HG03045 (cell line): ENCODE results near the gene LCP1.

Experiments
- ATAC-seq: cut with Tn5 transposase; IDR thresholded peaks from one replicate; pipeline ENCODE4 v1.9.1; 2021; ENCODE audit warnings: mild to moderate bottlenecking, moderate library complexity; ENCODE audit not compliant: unreplicated experiment

Gene LCP1

DNA sequence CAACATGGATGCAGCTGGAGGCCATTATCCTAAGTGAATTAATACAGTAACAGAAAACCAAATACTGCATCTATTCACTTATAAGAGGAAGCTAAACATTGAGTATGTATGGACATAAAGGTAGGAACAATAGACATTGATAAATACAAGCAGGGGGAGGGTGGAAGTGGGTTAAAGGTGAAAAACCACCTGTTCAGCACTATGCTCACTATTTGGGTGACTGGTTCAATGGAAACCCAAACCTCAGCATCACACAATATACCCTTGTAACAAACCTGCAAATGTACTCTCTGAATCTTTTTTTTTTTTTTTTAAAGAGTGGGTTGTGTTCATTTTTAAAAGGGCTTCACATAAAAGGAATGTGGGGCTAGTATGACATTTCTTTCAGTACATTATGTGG is 50.3 kb downstream of the LCP1 start:
- no peak for ATAC-seq

DNA sequence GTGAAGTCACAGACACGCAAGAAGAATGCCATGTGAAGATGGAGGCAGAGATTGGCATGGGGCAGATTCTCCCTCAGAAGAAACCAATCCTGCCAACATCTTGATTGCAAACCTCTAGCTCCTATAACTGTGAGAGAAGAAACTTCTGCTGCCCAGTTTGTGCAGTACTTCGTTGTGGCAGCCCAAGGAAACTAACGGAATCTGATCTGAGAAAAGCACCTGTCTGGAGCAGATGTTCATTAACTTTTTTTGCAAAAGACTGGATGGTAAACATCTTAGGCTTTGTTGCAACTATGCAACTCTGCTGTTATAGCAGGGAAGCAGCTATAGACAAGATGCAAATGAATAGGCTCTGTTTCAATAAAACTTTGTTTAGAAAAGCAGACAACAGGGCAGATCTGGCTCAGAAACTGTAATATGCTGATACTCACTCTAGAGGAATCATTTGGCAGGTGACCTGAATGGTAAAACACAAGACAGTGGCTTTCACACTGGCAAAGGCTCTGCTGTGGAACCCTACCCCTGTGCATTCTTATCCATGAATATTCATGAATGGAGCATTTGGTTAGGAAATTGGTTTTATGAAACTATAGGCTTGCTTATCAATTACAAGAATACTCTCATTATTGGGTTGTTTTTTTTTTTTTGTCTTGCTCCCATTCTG is 51.9 kb downstream of the LCP1 start:
- ATAC-seq: no peak

DNA sequence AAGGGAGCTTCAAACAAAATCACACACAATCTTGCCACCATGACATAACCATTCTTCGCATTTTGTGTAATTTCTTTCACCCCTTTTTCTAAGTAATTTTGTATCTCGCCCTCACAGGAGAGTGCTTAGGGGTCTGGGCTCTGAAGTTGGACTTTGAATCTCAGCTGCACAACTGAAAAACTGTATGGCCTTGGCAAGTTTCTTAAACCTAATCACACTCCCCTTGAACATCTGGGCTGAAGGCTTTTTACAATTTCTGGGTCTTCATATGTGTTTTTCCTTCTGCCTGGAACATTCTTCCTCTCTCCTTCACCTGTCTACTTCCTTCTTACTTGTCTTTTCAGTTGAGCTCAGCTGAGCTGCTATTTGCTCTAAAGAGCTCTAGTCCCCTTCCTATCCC is 52.9 kb downstream of the LCP1 start:
- ATAC-seq: no peak

DNA sequence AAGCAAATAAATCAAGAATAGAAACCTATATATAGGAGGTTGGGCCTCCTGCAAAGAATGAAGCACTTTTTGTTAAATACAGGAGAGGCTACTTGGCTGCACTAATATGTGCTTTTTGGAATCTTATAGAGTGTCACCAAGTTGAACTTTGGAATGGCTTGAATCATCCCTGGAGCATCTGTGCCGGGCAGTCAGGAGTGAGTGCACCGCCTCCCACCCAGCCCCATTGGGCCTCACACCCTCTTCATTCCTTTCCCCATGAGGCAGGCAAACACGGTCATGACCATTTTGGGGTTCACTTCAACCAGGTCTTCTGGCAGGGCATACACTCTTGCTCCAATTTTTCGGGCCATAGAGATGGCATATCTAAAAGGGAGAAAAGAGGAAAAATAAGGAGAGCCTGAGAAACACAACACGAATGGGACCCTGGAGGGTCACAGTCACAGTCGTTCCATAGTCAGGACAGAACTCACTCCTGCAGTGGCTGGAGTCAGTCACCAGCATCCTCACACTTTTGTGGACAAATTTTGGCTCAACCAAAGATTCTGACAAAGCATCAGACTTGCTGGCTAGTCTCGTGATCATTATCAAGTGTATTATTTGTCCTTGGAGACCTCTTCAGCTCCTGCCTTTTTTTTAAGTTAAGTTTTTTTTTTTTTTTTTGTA is 54.5 kb downstream of the LCP1 start:
- ATAC-seq: no peak

DNA sequence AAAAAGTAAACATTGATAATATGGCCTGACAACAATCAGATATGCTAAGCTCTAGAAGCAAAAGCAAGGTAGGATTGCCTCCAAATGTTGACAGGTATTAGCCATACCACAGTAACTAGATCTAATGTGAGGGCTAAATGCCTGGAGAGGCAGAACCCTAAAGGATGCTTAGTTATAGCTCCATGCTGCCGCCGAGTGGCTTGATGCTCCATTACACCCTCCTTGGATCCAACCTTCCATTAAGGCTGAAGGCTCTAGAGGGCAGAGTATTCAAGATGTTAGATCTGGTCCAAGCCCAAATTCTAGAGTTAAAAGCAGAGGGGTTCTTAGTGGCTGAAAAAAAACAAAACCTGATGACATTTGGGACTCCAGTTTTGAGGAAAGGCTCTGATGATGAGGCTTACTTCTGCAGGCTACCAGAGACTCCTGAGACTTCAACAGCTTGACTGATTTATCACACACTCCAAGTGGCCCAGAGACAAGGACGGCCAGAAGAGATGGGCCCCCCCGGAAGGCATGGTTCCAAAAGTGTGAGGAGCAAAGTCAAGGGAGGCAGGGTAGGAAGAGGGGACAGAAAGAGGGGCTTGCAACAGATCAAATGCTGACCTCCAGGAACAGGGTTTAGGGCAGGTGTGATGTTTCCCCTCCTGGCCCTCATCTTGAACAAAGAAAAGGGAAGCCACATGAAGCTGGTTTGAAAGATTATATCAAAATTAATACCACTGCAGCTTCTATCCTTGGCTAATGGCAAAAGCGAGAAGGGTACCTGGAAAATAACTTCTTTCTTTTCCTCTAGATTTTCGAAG is 55.2 kb downstream of the LCP1 start:
- ATAC-seq: peak; percentile 61

DNA sequence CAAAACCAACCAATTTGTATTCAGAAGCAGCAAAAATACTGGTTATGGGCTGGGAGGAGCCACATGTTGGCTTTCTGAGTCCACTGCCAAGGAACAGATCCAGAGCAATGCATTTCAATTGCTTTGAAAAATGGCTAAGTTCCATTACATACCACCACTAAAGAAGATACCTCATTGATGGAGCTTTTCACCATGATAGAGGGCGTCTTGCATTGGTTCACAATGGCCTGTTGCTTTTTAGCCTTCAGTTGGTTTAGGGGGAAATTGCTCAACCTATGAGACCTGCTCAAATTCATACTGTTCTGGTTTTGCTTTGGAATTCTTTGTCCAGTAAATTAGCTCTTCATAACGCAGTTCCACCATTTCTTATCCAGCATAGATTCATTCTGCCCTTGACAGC is 55.9 kb downstream of the LCP1 start:
- ATAC-seq: no peak

DNA sequence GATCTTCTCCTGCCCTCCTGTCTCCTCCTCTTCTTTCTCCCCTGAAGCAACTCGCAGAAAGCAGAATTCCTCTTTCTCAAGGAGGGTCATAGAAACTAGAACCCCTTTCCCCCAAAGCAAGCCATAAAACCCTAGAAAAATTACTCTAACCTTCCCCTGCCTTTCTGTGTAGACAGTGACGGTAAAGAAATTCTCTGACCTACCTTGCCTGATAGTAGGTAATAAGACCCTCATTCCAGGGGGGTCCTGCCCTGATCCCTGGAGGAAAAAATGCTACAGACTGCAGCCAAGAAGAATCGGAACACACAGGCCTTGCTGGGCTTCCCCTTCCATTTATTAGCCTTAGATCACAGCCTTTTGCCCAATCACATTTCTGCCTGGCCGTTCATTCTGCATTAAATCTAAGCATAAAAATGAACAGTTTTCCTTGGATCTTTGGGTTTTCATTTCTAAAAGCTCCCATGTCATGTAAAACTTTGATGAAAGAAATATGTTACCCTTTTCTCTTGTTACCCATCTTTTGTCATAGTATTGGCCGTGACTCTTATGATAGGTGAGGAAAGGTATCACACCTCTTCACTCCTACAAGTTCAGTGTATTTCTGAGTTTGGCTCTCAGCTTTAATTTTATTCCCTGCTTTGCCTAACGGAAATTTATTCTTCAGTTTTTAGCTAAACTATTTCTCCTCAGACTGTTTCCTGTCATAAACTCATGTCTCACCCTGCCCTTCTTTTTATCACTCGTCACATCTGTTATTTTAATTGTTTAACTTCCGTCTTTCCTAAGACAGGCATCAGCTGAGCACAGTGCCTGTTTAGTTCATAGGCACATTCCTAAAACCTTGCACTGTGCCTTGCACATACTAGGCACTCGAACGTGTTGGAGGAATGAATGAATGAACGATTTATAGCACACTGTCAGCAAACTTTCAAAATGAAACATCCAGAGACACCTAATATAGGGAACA is 56.7 kb downstream of the LCP1 start:
- no peak for ATAC-seq

DNA sequence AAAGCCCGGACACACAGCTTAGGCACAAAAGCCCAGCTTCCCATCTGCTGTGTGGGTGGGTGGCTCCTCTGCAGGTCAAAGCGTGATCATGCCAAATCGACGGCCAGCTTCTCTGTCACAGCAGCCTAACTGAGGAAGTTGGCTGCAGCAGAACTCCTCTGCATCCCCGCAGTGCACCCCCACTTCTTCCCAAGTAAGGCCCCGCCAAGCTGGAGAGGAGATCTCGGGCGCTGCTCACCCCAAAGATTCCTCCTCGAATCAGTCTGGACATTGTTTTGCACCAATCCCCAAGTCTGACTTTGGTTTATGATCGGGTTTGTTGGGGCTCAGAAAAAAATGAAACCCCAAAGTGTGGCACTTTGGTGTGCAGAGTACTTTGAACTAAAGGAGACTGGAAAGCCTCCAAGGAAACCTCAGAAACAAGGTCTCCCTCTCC is 57.4 kb downstream of the LCP1 start:
- no peak for ATAC-seq

DNA sequence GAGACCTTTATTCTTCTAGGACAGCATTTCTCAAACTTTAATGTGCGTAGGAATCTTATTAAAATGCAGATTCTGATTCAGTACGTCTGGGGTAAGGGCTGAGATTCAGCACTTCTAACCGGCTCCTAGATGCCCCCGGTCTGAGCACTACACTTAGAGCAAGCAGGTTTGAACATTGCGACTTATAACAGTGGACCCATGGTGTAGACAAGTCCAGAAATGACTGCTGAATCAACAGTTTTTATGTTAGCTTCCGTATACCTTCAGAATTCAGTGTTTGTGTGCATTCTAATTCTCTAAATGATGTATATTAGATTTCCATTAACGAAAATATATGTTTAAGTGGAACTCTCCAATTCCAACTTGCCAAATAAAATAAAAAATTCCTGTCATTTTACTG is 59.7 kb downstream of the LCP1 start:
- ATAC-seq: no peak

DNA sequence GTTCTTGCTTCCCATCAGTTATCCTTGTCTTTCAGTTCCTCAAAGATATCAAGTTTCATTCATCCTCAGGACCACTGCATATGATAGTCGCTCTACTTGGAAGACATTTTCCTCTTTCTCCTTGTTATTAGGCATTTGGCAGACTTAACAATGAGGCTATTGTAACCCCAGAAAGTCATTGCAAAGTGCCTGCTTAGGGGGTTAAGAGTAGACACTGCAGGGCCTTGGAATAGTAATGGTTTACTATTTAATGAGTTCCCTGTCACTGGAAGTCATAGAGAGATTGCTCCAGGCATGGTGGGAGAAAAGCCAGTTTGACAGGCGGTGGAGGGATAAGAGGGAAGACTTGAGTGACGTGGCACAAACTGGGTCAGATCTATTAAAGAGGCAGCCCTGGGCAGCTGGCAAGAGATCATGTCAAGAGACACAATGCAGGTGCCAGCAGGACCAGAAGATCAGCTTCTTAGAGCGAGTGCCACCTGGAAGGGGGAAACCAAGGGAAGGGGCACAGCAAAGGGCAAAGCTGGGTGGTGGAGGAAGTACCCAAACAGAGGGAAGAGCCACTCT is 60.3 kb downstream of the LCP1 start:
- no peak for ATAC-seq

DNA sequence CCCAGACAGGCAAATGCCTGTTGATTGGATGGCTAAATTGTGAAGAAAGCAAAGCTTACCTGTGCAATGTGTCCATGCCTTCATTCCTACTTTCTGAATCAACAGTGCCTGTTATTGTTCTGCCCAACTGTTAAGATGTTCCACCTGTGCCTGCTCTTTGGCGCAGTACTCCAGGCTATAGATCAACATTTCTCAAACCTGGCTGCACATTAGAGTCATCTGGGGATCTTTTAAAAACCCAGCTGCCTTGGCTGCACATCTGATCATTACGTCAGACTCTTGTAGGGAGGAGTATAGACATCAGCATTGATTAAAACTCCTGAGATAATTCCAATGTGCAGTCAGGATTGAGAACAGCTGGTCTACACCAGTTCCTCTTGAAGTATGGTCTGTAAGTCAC is 60.9 kb downstream of the LCP1 start:
- ATAC-seq: no peak

DNA sequence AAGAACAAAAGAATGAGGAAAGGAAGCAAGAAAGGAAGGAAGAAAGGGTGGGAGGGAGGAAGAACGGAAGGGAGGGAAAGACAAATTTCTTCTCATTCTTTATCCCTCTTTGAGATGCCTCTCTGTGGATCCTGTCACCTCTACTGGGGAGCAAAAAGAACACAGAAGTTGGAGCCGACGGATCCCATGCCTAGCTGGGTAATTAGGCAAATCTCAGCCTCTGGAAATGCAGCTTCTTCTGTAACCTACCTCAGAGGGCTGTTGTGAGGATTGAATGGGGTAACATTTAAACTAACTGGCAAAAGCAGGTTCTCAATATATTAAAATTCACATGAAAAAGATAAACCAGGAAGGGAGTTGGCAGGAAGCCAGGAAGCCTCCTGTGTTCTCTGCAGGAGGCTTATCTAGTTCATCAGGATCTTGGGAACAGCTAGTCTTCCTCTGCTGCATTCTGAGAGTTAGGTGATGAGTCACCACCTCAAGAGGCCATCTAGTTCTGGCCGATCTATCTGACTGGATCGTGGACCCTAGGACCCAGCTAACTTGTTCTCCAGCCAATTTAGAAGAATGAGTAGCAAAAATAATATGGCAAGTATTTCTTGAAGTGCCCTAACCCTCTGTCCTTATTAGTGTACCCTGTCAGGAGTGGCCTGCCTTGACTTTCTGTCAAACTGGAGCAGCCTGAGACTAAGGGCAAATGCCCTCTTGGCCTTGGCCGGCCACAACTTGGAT is 61.9 kb downstream of the LCP1 start:
- no peak for ATAC-seq

DNA sequence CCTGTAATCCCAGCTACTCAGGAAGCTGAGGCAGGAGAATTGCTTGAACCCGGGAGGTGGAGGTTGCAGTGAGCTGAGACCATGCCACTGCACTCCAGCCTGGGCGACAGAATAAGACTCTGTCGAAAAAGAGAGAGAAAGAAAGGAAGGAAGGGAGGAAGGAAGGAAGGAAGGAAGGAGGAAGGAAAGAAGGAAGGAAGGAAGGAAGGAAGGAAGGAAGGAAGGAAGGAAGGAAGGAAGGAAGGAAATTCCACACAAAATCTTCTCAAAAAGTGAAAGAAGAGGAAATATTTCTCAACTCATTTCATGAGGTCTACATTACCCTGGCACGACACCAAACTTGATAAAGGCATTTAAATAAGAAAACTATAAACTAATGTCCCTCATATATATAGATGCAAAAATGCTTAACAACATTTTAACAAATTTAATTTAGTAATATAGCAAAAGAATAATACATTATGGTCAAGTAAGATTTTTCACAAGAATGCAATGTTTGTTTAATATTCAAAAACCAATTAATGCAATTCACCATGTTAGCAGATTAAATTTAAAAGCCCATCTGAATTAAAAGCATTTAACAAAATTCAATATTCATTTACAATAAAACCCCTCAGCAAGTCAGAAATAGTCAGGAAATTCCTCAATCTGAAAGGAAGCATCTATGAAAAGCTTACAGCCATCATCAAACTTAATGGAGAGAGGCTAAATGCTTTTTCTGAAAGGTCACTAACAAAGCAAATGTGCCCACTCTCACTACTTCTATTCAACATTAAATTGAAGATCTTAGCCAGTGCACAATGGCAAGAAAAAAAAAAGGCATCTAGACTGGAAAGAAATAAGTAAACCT is 65.1 kb downstream of the LCP1 start:
- ATAC-seq: no peak

DNA sequence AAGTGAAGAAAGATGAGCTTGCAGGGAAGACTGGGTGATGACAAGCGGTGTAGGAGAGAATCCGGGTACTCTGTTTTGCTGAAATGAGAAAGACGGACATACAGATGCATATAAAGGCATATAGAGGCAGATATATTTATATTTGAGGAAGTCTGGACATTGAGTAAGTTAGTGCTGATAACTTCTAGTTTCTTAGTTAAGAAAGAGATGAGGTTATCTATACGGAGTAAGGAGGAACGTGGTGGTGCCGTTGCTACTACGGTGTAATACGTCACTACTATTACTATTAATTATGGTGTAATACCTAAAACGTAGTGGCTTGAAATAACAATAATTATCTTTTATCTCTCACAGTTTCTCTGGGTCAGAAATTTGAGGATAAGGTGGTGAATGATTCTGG is 67.4 kb downstream of the LCP1 start:
- no peak for ATAC-seq

DNA sequence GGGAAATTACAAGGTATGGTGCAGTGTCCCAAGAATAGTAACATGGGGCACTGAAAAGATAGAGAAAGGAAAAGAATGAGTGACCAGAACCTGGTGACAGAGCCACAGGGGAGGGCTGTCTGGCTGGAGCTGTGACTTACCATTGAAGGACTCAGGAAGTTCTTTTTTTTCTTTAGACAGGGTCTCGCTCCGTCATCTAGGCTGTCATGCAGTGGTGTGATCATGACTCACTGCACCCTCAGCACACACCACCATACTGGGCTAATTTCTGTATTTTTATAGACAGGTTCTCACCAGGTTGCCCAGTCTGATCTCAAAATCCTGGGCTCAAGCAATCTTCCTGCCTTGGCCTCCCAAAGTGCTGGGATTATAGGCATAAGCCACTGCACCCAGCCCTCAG is 68.4 kb downstream of the LCP1 start:
- ATAC-seq: no peak

DNA sequence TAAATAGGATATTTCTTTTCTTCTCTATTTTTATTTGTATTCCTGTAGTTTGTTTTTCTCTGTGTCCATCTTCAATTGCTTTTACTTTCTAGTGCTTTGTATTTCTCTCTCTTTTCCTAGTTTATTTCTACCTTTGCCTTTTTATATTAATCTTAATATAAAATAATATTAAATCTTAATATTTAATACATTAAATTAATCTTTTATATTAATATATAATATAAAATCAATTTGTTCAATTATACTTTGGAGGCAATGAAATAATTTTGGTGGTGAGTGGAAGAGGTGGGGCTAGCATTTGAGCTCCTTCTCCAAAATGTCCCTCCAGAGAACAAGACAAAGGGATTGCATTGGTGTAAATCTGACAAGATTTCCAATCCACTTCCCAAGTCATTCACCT is 70.8 kb downstream of the LCP1 start:
- no peak for ATAC-seq

DNA sequence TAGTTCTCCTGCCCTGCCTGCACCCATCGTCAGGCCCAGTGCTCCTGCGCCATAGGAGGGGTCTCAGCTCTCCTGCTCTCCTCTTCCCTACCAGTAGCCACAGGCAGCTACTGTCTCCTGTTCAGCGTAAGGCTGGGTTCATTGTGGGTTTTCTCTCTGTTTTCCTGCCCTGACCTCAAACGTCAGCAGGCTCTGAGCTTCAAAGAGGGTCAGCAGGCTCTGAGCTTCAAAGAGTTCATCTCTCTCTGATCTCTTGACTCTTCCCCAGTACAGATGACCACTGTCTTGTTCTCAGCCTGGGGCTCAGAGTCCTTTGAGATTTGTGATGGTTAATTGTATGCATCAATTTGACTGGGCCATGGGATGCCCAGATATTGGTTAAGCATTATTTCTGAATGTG is 72.5 kb downstream of the LCP1 start:
- ATAC-seq: no peak

DNA sequence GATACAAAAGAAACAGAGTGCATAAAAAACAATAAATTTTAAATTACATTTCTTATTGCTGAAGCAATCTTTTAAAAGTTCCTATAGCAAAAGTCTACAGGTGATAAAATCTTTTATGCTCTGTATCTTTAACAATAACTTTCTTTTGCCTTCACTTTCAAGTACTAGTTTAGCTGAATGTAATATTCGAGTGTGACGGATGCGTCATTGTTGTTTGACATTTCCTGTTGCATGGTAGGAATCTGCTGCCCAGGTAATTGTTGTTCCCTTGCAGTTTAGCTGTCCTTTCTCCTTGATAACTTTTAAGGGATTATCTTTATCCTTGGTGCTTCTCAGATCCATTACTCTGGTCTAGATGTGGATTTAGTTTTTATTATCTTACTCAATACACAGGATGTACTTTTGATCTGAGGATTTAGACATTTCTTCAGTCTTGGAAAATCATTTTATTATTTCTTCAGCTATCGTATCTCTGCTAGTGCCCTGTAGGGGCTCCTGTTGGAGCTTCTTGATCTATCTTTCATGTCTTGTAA is 75.1 kb downstream of the LCP1 start:
- no peak for ATAC-seq

DNA sequence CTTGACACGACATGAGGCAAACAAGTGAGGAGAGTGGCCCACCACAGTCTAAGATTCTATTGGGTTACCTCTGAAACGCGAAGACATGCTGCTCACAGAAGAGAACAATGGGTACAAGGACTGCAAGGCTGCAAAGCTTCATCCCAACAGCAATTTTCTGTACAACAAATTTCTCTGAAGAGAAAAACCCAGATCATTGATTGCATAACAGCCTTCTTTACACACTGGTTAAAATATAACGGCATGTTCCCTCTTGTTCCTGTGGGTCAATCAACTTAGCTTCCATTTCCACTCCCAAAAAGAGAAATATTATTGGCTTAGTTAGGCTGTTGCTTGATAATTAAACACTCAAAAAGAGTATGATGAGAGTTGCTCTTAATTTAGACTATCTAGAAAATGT is 77.1 kb downstream of the LCP1 start, which contains the start of gene CPB2:
CPB2 (minus strand) TSS at position 166 of the 400 bp plus-strand sequence; CDS start at position 142, 24 bp downstream.
- no peak for ATAC-seq
